ENCODE measurements around the gene MOSMO.

MOSMO gene

DNA sequence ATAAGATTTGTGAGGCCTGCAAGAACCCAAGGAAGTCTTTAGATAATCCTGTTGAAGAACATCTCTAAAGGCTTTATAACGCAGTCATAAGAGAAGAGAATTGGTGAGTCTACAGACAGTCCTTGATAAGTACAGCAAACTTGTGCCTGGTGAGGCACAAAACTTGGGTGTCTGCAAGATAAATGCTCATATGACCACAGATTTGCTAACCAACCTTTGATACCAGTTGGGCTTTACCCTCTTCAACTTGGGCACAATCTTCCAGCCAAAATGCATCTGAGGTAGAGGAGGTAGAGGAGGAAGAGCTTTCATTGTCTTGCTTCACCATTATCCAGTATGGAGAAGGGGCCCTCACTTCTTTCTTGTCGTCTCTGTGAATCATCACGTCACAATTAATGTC is 23.8 kb upstream of the MOSMO start:
- TF ChIP-seq Cebpa-rat (IDR thresholded peaks at IDR 0.05) = no peak
- no peak overlapping the region for H3K9ac ChIP-seq
- no peaks in the 10 kb centered on the region for H3K9me3 ChIP-seq (replicated peaks in 1 of 11)
- no peaks in the 10 kb centered on the region for H3K27me3 ChIP-seq
- peaks cover 72 to 85% (median 79%) of the 10 kb centered on the region in 11 experiments for H3K36me3 ChIP-seq
- H3K4me3 ChIP-seq = no peak overlapping the region
- no peak overlapping the region for H3K4me2 ChIP-seq
- peaks cover 0 to 24% (median 0%) of the 10 kb centered on the region in 11 experiments; a peak in 4 of 22 replicates for H4K20me1 ChIP-seq
- no peaks in the 10 kb centered on the region for H3K4me1 ChIP-seq
- H3K27ac ChIP-seq = no peak overlapping the region

DNA sequence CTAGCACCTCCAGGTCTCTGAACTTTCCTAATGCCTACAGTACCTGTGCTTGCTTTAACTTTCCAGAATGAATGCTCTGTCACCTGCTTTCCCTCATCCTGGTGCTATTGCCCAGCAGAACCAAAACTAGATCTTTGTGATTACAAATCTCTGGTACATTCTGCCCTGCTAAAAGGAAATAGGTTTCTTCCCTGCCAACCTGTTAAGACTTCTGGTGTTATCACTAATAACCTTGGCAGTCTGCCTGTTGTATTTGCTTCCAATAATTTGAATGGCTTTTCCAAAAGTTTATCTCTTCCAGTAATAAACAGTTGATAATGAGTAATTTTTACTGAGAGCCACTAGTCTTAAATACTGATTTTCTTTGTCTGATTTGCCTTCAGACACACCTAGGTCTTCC is 22.4 kb upstream of the MOSMO start:
- no peaks in the 10 kb centered on the region for H3K9me3 ChIP-seq (replicated peaks in 1 of 11)
- no peak overlapping the region for H3K9ac ChIP-seq
- no peak for TF ChIP-seq Cebpa-rat (IDR thresholded peaks at IDR 0.05)
- no peak overlapping the region for H3K4me3 ChIP-seq
- H3K27me3 ChIP-seq = no peaks in the 10 kb centered on the region
- H4K20me1 ChIP-seq = peaks cover 0 to 16% (median 0%) of the 10 kb centered on the region in 11 experiments; a peak in 5 of 22 replicates
- H3K27ac ChIP-seq = no peak overlapping the region
- H3K36me3 ChIP-seq = peaks cover 58 to 70% (median 64%) of the 10 kb centered on the region in 11 experiments
- no peaks in the 10 kb centered on the region for H3K4me1 ChIP-seq
- H3K4me2 ChIP-seq = no peak overlapping the region

DNA sequence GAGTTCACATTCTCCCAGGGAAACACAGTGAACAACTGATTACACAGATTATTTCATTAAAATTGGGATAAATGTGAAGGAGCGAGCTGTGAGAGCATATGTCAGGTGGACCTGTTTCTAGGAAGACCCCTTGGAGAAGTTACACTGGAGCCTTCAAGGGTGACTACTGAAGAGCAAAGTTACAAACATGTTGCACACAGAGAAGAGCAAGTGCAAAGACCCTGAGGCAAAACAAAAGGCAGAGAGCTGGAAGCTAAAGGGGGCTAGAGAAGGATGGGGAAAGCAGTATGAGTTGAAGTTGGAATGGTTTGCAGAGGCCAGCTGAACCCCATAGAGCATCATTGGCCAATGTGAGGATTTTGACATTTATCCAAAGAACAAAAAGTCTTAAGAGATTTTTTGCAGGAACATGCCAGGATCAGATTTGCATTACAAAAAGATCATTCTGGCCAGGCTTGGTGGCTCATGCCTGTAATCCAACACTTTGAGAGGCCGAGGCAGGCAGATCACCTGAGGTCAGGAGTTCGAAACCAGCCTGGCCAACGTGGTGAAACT is 21.1 kb upstream of the MOSMO start:
- Histone ChIP-seq H3K27me3 (no peaks in the 10 kb centered on the region), H3K4me1 (no peaks in the 10 kb centered on the region), H3K9me3 (replicated peaks in 1 of 11) (no peaks in the 10 kb centered on the region), H4K20me1 (peaks cover 0 to 15% (median 0%) of the 10 kb centered on the region in 11 experiments; a peak in 3 of 22 replicates), H3K4me3 (no peak overlapping the region), H3K9ac (no peak overlapping the region), H3K4me2 (no peak overlapping the region), H3K27ac (no peak overlapping the region), H3K36me3 (peaks cover 45 to 58% (median 52%) of the 10 kb centered on the region in 11 experiments)
- TF ChIP-seq Cebpa-rat (IDR thresholded peaks at IDR 0.05) = no peak

GRCh38 chr16:21987498-21987897 is 20.4 kb upstream of the MOSMO start:
- Histone ChIP-seq H3K4me1 (no peaks in the 10 kb centered on the region), H3K27me3 (no peaks in the 10 kb centered on the region), H3K4me2 (no peak overlapping the region), H3K9me3 (replicated peaks in 1 of 11) (no peaks in the 10 kb centered on the region), H3K36me3 (peaks cover 38 to 50% (median 45%) of the 10 kb centered on the region in 11 experiments), H3K4me3 (no peak overlapping the region), H3K27ac (no peak overlapping the region), H4K20me1 (peaks cover 0 to 15% (median 0%) of the 10 kb centered on the region in 11 experiments; a peak in 3 of 22 replicates), H3K9ac (no peak overlapping the region)
- TF ChIP-seq Cebpa-rat (IDR thresholded peaks at IDR 0.05) = no peak

DNA sequence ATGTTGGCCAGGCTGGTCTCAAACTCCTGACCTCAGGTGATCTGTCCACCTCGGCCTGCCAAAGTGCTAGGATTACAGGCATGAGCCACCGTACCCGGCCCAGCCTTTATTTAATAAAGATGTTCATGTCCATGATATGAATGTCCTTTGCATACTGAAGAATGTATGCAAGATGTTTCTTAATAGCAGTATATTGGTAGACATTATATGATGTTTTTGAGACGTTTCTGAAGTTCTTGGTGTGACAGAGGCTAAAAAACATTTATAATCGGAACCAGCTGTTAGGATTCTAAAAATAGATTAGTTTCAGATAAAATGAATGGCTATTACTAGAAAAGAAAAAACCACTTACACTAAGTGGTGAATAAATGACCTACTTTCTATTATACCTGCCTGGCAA is 18.8 kb upstream of the MOSMO start:
- H4K20me1 ChIP-seq = peaks cover 0 to 15% (median 0%) of the 10 kb centered on the region in 11 experiments; a peak in 3 of 22 replicates
- no peaks in the 10 kb centered on the region for H3K27me3 ChIP-seq
- H3K9ac ChIP-seq = no peak overlapping the region
- peaks cover 22 to 34% (median 28%) of the 10 kb centered on the region in 11 experiments for H3K36me3 ChIP-seq
- no peak overlapping the region for H3K27ac ChIP-seq
- no peaks in the 10 kb centered on the region for H3K9me3 ChIP-seq (replicated peaks in 1 of 11)
- no peak overlapping the region for H3K4me2 ChIP-seq
- H3K4me3 ChIP-seq = no peak overlapping the region
- no peaks in the 10 kb centered on the region for H3K4me1 ChIP-seq
- TF ChIP-seq Cebpa-rat (IDR thresholded peaks at IDR 0.05) = no peak

DNA sequence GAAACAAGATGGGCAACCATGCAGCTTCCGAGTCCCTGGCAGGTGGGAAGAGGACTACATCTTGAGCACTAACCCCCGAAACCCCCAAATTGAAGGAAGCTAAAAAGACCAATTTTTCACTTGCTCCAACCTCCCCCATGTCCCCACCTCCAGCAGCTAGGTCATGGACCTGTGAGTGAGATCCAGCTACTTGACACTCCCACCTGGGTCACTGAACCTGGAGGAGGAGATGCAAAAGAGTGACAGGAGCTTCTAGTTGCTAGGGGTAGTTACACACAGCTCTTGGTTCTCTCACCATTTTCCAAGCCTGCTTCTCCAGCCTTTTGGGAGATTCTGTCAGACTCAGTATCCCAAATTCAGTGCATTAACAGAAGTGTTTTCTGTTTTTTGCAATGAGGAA is 18.2 kb upstream of the MOSMO start:
- peaks cover 0 to 15% (median 0%) of the 10 kb centered on the region in 11 experiments; a peak in 3 of 22 replicates for H4K20me1 ChIP-seq
- H3K27me3 ChIP-seq = no peaks in the 10 kb centered on the region
- H3K4me1 ChIP-seq = no peaks in the 10 kb centered on the region
- H3K9me3 ChIP-seq (replicated peaks in 1 of 11) = no peaks in the 10 kb centered on the region
- H3K36me3 ChIP-seq = peaks cover 16 to 28% (median 22%) of the 10 kb centered on the region in 11 experiments; a peak in 21 of 22 replicates
- H3K27ac ChIP-seq = no peak overlapping the region
- H3K4me2 ChIP-seq = no peak overlapping the region
- no peak overlapping the region for H3K4me3 ChIP-seq
- H3K9ac ChIP-seq = no peak overlapping the region
- no peak for TF ChIP-seq Cebpa-rat (IDR thresholded peaks at IDR 0.05)

GRCh38 chr16:21990381-21990944 is 17.4 kb upstream of the MOSMO start:
- Histone ChIP-seq H3K4me3 (no peak overlapping the region), H3K27ac (no peak overlapping the region), H3K9me3 (replicated peaks in 1 of 11) (no peaks in the 10 kb centered on the region; a peak in 1 of 22 replicates), H3K9ac (no peak overlapping the region), H3K36me3 (peaks cover 8 to 21% (median 15%) of the 10 kb centered on the region in 11 experiments; a peak in 19 of 22 replicates), H4K20me1 (peaks cover 0 to 9% (median 0%) of the 10 kb centered on the region in 11 experiments; a peak in 3 of 22 replicates), H3K4me1 (peaks cover 0 to 4% (median 0%) of the 10 kb centered on the region in 10 experiments; a peak in 1 of 20 replicates), H3K27me3 (no peaks in the 10 kb centered on the region), H3K4me2 (no peak overlapping the region)
- no peak for TF ChIP-seq Cebpa-rat (IDR thresholded peaks at IDR 0.05)

DNA sequence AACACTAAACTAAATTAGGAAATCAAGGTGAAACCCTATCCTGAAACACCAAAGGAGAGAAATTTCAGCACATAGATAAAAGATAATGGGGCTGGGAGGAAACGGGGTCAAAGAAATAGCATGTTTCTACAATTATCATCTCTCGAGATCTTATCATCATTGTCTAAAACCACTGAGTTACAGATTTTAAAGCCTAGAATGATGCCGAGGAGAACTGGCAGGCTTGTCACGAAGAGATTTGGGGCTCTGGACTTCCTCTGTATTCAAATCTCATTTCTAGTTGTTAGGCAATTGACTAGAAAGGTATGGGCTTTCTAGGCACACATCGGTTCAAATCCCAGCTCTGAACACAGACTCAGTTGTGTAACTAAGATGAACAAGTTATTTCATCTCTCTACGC is 16.3 kb upstream of the MOSMO start:
- no peak overlapping the region for H3K27ac ChIP-seq
- no peaks in the 10 kb centered on the region; a peak in 1 of 22 replicates for H3K9me3 ChIP-seq (replicated peaks in 1 of 11)
- H3K9ac ChIP-seq = no peak overlapping the region
- H3K4me2 ChIP-seq = no peak overlapping the region
- H3K36me3 ChIP-seq = peaks cover 0 to 9% (median 4%) of the 10 kb centered on the region in 11 experiments; a peak in 12 of 22 replicates
- H3K4me3 ChIP-seq = no peak overlapping the region
- H3K27me3 ChIP-seq = no peaks in the 10 kb centered on the region
- peaks cover 0 to 9% (median 0%) of the 10 kb centered on the region in 11 experiments; a peak in 3 of 22 replicates for H4K20me1 ChIP-seq
- no peak for TF ChIP-seq Cebpa-rat (IDR thresholded peaks at IDR 0.05)
- H3K4me1 ChIP-seq = peaks cover 0 to 4% (median 0%) of the 10 kb centered on the region in 10 experiments; a peak in 1 of 20 replicates

DNA sequence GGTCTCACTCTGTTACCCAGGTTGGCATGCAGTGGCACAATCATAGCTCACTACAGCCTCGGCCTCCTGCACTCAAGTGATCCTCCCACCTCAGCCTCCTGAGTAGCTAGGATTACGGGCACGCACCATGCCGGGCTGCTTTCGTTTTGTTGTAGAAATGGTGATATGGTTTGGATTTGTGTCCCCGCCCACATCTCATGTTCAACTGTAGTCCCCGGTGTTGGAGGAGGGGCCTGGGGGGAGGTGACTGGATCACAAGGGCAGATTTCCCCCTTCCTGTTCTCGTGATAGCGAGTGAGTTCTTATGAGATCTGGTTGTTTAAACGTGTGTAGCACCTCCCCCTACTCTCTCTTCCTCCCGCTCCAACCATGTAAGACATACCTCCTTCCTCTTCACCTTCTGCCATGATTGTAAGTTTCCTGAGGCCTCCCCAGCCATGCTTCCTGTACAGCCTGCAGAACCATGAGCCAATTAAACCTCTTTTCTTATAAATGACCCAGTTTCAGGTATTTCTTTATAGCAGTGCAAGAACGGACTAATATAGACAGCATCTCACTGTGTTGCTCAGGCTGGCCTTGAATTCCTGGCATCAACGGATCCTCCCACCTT is 12.9 kb upstream of the MOSMO start:
- TF ChIP-seq Cebpa-rat (IDR thresholded peaks at IDR 0.05) = no peak
- Histone ChIP-seq H3K27ac (no peak overlapping the region), H3K4me2 (no peak overlapping the region; a peak in 1 of 22 replicates)

More for the DNA sequence above, 12.9 kb upstream of the MOSMO start:
- no peaks in the 10 kb centered on the region for H3K36me3 ChIP-seq
- peaks cover 7 to 12% (median 10%) of the 10 kb centered on the region in 10 experiments; a peak in 18 of 20 replicates for H3K4me1 ChIP-seq
- H3K9me3 ChIP-seq (replicated peaks in 1 of 11) = no peaks in the 10 kb centered on the region; a peak in 1 of 22 replicates
- no peaks in the 10 kb centered on the region for H3K27me3 ChIP-seq
- no peak overlapping the region for H3K4me3 ChIP-seq
- no peak overlapping the region for H3K9ac ChIP-seq
- no peaks in the 10 kb centered on the region for H4K20me1 ChIP-seq

All from BLaER1 treated with 17β-estradiol and CSF1 and Interleukin-3, amounts not matched to agents 10 nM and 100 nM (cell line).